GM21529 (cell line): ENCODE measurements around the gene HDGFL2.
"Not testable (repeated sequence)": the region's sequence is repeated elsewhere in the genome, so short reads cannot be mapped to it uniquely, and the experiment has no call there.

ENCODE experiments used
- ATAC-seq: cut with Tn5 transposase; IDR thresholded peaks from one replicate; pipeline ENCODE4 v1.9.1; 2021; ENCODE audit not compliant: unreplicated experiment

The HDGFL2 gene

DNA sequence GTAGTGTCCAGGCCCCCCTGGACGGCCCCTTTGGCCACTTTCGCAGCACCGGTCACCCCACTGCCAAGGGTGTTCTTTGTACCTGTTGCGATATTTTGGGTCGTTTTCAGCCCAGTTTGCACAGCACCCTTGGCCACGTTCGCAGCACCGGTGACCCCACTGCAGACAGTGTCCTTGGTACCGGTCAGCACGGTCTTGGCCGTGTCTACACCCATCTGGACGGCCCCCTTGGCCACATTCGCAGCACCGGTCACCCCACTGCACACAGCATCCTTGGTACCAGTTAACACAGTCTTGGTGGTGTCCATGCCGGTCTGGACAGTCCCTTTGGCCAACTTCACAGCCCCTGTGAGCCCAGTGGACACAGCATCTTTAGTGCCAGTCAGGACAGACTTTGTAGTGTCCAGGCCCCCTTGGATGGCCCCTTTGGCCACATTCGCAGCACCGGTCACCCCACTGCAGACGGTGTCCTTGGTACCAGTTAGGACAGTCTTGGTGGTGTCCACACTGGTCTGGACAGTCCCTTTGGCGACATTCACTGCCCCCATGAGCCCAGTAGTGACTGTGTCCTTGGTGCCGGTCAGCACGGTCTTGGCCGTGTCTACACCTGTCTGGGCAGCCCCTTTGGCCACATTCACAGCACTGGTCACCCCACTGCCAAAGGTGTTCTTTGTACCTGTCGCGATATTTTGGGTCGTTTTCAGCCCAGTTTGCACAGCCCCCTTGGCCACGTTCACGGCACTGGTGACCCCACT is 39.4 kb downstream of the HDGFL2 start:
- no peak for ATAC-seq

GRCh38 chr19:4512070-4512469 is 40.0 kb downstream of the HDGFL2 start:
- no peak for ATAC-seq

GRCh38 chr19:4513248-4513647 is 41.2 kb downstream of the HDGFL2 start:
- no peak for ATAC-seq

GRCh38 chr19:4515732-4516131 is 43.6 kb downstream of the HDGFL2 start:
- ATAC-seq: no peak

DNA sequence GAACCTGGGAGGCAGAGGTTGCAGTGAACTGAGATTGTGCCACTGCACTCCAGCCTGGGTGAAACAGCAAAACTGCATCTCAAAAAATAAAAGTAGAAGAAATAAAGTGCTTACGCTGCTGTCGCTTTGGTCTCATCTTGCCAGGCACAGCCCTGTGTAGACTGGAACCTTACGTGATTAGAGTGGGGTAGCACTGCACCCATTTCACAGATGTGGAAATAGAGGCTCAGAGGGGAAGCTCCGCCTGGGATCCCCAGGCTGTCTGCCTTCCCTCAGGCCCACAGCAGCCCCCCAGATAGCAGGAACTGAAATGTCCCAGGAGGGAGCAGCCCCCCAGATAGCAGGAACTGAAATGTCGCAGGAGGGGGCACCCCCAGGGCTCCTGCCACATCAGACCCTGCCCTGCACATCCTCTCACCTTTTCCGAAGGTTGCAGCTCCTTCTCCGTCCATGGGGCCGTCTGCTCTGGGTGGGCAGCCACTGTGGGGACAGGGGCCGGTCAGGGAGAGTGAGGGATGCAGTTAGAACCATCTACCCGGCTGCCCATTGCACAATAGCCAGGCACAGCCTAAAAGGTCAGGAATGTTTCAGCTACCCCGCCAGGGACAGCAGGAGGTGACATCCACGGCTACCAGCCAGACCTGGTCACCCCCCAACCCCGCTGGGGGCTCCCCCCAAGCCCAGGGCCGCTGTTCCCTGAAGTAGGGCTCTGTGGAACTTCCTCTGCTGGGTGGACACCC is 44.3 kb downstream of the HDGFL2 start:
- no peak for ATAC-seq

DNA sequence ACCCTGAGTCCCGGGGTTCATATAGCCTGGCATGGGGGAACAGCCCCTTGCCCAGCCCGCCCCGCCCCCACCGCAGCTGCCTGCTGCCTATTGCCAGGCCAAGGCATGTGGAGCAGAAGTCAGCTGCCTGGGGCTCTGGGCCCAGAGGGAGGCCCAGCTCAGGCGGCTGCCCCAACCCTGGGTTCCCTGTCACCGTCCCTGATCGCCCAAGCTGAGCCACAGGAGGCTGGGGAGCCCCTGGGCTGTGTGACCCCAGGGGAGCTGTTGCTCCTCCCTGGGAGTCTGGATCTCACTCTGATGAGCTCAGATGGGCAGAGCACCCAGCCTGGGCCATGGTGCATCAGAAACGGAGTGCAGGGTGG is 44.8 kb downstream of the HDGFL2 start:
- no peak for ATAC-seq

DNA sequence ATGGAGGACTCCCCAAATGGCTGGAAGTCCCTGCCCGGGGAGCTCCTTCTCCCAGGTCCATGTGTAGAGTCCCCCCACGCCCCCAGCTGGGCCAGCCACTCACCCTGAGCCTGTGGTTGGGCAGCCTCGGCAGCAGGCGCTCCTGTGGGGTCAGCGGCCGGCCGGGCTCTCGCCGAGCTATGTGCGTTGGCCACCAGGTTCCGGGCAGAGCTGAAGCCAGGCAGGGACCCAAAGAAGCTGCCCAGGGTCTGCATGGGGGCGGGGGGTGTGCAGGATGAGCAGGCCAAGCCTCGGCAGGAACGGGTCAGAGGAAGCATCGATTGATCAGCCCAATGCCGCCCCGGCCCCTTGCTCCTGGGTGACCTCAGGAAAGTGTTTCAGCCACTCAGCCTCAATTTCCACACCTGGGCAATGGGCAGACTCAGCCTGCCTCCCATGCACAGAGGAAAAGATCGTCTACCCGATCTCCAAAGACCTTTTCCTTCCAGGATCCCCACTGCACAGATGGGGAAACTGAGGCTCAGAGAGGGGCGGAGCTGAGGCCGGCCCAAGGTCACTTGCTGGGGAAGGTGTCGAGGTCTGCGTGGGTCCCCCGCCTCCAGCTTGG is 45.5 kb downstream of the HDGFL2 start:
- no peak for ATAC-seq

DNA sequence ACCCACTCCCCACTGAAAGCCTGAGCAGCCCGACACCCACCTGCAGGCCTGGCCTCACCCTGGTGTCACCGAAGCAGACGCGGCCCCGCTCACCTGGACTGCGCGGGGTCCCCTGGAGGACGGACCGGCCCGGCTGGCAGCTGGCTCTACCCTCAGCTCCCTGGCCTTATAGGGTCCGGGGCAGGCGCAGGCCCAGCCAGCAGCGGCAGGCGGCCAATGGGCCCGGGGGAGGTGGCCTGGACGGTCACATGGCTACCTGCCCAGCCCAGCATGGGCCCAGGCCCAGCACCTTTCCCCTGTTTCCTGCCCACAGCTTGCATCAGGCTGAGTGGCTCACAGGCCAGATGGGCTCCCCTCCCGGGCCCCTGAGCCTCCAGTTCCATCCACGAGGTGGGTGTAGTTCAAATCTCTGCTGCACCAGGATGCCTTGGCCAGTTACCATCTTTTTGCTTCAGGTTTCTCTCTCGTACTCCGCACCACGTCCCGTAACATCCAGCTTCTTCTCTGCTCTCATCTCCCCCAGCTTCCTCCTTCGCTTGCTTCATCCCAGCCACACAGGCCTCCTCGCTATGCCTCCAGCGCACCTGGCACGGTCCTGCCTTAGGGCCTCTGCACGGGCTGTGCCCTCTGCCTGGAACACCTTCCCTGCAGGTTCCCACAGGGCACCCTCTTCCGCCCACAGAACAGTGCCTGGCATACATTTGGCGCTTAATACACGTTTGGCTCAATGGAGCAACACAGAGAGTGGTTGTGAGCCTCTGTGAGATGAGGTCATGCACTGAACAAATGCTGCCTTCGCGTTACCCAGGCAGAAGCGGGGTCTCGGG is 46.5 kb downstream of the HDGFL2 start, which contains the start of gene PLIN4:
Gene PLIN4, minus strand, starts transcription at position 142 of the 827 bp plus-strand sequence. CDS start 214 bp downstream, outside the sequence.
- ATAC-seq: no peak

GRCh38 chr19:4519172-4519496 is 47.0 kb downstream of the HDGFL2 start:
- no peak for ATAC-seq

GRCh38 chr19:4519521-4520277 is 47.6 kb downstream of the HDGFL2 start:
- no peak for ATAC-seq

- ATAC-seq: no peak
These were observed 49.2 kb downstream of the HDGFL2 start for GRCh38 chr19:4521170-4521887.

GRCh38 chr19:4521888-4522242 is 49.8 kb downstream of the HDGFL2 start:
- no peak for ATAC-seq

DNA sequence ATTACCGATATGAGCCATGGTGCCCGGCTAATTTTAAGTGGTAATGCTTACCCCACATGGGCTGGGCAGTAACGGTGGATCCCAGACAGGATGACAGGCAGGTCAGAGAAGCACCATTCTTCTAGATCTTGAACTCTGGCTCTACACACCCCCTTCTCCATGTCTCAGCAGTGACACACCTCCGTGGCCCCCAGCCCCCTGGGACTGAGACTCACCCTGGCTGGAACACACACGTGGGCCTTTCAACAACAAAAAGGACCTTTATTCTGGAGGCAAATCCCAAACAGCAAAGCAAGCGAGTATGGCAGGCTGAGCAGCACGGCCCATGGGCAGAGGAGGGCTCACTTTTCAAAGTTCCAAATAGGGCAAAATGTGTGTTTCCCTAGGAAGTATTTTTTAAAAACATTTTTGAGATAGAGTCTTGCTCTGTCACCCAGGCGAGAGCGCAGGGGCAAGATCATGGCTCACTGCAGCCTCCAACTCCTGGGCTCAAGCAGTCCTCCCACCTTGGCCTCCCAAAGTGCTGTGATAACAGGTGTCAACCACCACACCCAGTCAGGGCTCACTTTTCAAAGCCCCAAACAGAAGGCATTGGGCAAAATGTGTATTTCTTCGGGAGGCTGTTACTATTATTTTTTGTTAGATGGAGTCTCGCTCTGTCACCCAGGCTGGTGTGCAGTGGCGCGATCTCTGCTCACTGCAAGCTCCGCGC is 50.4 kb downstream of the HDGFL2 start:
- no peak for ATAC-seq

GRCh38 chr19:4523306-4524110 is 51.4 kb downstream of the HDGFL2 start:
- ATAC-seq: no peak

GRCh38 chr19:4524808-4525562 is 52.9 kb downstream of the HDGFL2 start:
- ATAC-seq: no peak

- no peak for ATAC-seq
These were observed 53.5 kb downstream of the HDGFL2 start for GRCh38 chr19:4525563-4526002.

GRCh38 chr19:4527377-4527776 is 55.3 kb downstream of the HDGFL2 start:
- not testable (repeated sequence) for ATAC-seq

- no peak for ATAC-seq
These were observed 56.7 kb downstream of the HDGFL2 start for GRCh38 chr19:4528843-4529242.
